ENCODE data around the gene EPHA3. TPM values are rescaled to one million over a fixed set of nuclear protein-coding genes. Genes with fewer than 3 reads are reported as not detected.
A peak's percentile ranks its signal among the peaks of the same experiment; 100 is the strongest.

Gene EPHA3
- total RNA-seq, 1 donor from 2014 or later: 5.0 TPM

DNA sequence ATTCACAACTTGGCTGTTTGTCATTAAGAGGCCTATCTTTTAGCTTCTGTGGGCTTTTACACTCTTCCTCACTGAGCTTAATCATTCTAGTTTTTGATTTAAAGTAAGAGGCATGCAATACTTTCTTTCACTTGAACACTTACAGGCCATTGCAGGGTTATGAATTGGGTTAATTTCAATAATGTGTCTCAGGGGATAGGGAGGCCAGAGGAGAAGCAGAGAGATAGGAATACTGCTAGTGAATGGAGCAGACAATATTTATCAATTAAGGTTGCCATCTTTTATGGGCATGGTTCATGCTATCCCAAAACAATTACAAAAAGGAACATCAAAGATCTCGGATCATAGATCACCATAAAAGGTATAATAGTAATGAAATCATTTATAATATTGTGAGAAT, 189.8 kb downstream of the EPHA3 start:
- no peaks in the 10 kb centered on the region for H3K27me3 ChIP-seq (ENCODE audit: insufficient read depth, low read length)
- H3K27ac ChIP-seq (ENCODE audit: low read depth, low read length): no peak overlapping the region
- H3K36me3 ChIP-seq (ENCODE audit: insufficient read depth, low read length): no peaks in the 10 kb centered on the region
- H2AFZ ChIP-seq (ENCODE audit: low read depth, low read length): no peak overlapping the region
- H3K9ac ChIP-seq (ENCODE audit: low read length): no peak overlapping the region
- H3K4me3 Mint-ChIP-seq (ENCODE audit: unreplicated experiment): no peak overlapping the region
- H3K36me3 Mint-ChIP-seq (ENCODE audit: low read depth, unreplicated experiment): no peaks in the 10 kb centered on the region
- no peaks in the 10 kb centered on the region for H3K9me3 ChIP-seq (ENCODE audit: insufficient read depth, low read depth, low read length)
- peaks cover 2% of the 10 kb centered on the region for H3K4me1 Mint-ChIP-seq (ENCODE audit: low read depth, unreplicated experiment)
- H4K20me1 ChIP-seq (ENCODE audit: insufficient read depth, low read length): no peaks in the 10 kb centered on the region
- no peak for DNase-seq (ENCODE audit: low read depth)
- H3K27me3 Mint-ChIP-seq (ENCODE audit: low read depth, unreplicated experiment): no peaks in the 10 kb centered on the region
- H3K4me2 ChIP-seq (ENCODE audit: low read length): no peak overlapping the region
- no peak overlapping the region for H3K4me3 ChIP-seq (ENCODE audit: insufficient read depth, low read depth, low read length)
- no peaks in the 10 kb centered on the region for H3K9me3 Mint-ChIP-seq (ENCODE audit: unreplicated experiment)
- TF ChIP-seq, protein P1, sequence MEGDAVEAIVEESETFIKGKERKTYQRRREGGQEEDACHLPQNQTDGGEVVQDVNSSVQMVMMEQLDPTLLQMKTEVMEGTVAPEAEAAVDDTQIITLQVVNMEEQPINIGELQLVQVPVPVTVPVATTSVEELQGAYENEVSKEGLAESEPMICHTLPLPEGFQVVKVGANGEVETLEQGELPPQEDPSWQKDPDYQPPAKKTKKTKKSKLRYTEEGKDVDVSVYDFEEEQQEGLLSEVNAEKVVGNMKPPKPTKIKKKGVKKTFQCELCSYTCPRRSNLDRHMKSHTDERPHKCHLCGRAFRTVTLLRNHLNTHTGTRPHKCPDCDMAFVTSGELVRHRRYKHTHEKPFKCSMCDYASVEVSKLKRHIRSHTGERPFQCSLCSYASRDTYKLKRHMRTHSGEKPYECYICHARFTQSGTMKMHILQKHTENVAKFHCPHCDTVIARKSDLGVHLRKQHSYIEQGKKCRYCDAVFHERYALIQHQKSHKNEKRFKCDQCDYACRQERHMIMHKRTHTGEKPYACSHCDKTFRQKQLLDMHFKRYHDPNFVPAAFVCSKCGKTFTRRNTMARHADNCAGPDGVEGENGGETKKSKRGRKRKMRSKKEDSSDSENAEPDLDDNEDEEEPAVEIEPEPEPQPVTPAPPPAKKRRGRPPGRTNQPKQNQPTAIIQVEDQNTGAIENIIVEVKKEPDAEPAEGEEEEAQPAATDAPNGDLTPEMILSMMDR (IDR thresholded peaks at IDR 0.05; ENCODE audit: insufficient read depth, low read depth, low read length): no peak
- no peak for TF ChIP-seq EZH2 (IDR thresholded peaks at IDR 0.05; ENCODE audit: insufficient read depth, low read length)
- no peak overlapping the region for H3K27ac Mint-ChIP-seq (ENCODE audit: unreplicated experiment)
- FAIRE-seq: no peak
- peaks cover 6% of the 10 kb centered on the region for H3K4me1 ChIP-seq (ENCODE audit: insufficient read depth, low read length)
- H3K79me2 ChIP-seq (ENCODE audit: insufficient read depth, low read length): no peaks in the 10 kb centered on the region

DNA sequence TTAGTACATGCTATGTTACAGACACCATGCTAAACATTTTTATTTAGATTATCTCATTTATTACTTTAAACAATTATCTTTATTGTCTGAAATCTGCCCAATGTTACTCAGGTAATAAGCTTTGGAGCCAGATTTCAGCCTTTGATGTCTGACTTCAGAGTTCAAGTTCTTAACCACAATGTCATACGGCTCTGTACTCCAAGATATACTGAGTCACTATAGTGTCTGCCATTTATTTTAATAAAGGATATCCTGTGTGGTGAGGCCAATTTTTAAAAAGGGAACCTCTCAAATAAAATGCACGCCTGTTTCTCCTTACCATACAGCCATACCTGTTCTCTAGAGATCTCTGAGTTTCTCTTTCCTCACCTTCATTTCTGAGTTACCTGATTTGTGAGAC, 193.1 kb downstream of the EPHA3 start:
- peak; percentile 50 for DNase-seq (ENCODE audit: low read depth)
- Histone ChIP-seq H3K27me3 (ENCODE audit: insufficient read depth, low read length) (no peaks in the 10 kb centered on the region), H2AFZ (ENCODE audit: low read depth, low read length) (peak overlapping the region; percentile 2), H3K79me2 (ENCODE audit: insufficient read depth, low read length) (no peaks in the 10 kb centered on the region), H3K4me1 (ENCODE audit: insufficient read depth, low read length) (peaks cover 6% of the 10 kb centered on the region), H3K27ac (ENCODE audit: low read depth, low read length) (no peak overlapping the region), H3K9ac (ENCODE audit: low read length) (no peak overlapping the region), H3K4me3 (ENCODE audit: insufficient read depth, low read depth, low read length) (no peak overlapping the region), H3K9me3 (ENCODE audit: insufficient read depth, low read depth, low read length) (no peaks in the 10 kb centered on the region), H4K20me1 (ENCODE audit: insufficient read depth, low read length) (no peaks in the 10 kb centered on the region), H3K4me2 (ENCODE audit: low read length) (peak overlapping the region; percentile 68), H3K36me3 (ENCODE audit: insufficient read depth, low read length) (no peaks in the 10 kb centered on the region)
- Mint-ChIP-seq H3K4me3 (ENCODE audit: unreplicated experiment) (no peak overlapping the region), H3K9me3 (ENCODE audit: unreplicated experiment) (no peaks in the 10 kb centered on the region), H3K36me3 (ENCODE audit: low read depth, unreplicated experiment) (no peaks in the 10 kb centered on the region), H3K4me1 (ENCODE audit: low read depth, unreplicated experiment) (peaks cover 6% of the 10 kb centered on the region), H3K27ac (ENCODE audit: unreplicated experiment) (no peak overlapping the region), H3K27me3 (ENCODE audit: low read depth, unreplicated experiment) (no peaks in the 10 kb centered on the region)
- no peak for FAIRE-seq
- TF ChIP-seq, protein P1 (IDR thresholded peaks at IDR 0.05; ENCODE audit: insufficient read depth, low read depth, low read length): no peak
- no peak for TF ChIP-seq EZH2 (IDR thresholded peaks at IDR 0.05; ENCODE audit: insufficient read depth, low read length)

DNA sequence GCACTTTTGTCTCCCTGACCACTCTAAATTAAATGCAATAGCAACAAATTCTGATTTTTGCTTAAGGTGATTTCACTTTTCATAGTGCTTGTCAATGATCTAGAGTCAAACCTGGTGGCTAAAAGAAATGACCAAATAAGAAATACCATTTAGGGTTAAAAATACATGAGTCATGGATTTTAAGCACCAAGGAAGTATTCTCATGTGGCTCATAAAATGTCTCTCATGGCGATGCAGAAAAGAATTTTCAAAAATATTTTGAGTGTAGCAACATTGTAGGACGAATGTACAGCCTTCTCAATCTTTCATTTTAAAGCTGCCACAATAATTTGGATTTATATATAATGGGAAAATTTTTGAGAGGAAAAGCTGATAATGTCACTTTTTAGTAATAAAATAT, 193.6 kb downstream of the EPHA3 start:
- Histone ChIP-seq H3K27ac (ENCODE audit: low read depth, low read length) (no peak overlapping the region), H4K20me1 (ENCODE audit: insufficient read depth, low read length) (no peaks in the 10 kb centered on the region), H3K36me3 (ENCODE audit: insufficient read depth, low read length) (no peaks in the 10 kb centered on the region), H3K27me3 (ENCODE audit: insufficient read depth, low read length) (no peaks in the 10 kb centered on the region), H3K4me3 (ENCODE audit: insufficient read depth, low read depth, low read length) (no peak overlapping the region), H3K9me3 (ENCODE audit: insufficient read depth, low read depth, low read length) (no peaks in the 10 kb centered on the region), H3K4me1 (ENCODE audit: insufficient read depth, low read length) (peaks cover 6% of the 10 kb centered on the region), H3K4me2 (ENCODE audit: low read length) (peak overlapping the region; percentile 68), H3K79me2 (ENCODE audit: insufficient read depth, low read length) (no peaks in the 10 kb centered on the region), H3K9ac (ENCODE audit: low read length) (no peak overlapping the region), H2AFZ (ENCODE audit: low read depth, low read length) (peak overlapping the region; percentile 2)
- H3K27ac Mint-ChIP-seq (ENCODE audit: unreplicated experiment): no peak overlapping the region
- FAIRE-seq: peak; percentile 60
- TF ChIP-seq EZH2 (IDR thresholded peaks at IDR 0.05; ENCODE audit: insufficient read depth, low read length): no peak
- TF ChIP-seq, protein P1 (IDR thresholded peaks at IDR 0.05; ENCODE audit: insufficient read depth, low read depth, low read length): no peak
- H3K4me3 Mint-ChIP-seq (ENCODE audit: unreplicated experiment): no peak overlapping the region
- H3K9me3 Mint-ChIP-seq (ENCODE audit: unreplicated experiment): no peaks in the 10 kb centered on the region
- peak; percentile 17 for DNase-seq (ENCODE audit: low read depth)
- H3K36me3 Mint-ChIP-seq (ENCODE audit: low read depth, unreplicated experiment): no peaks in the 10 kb centered on the region
- peaks cover 6% of the 10 kb centered on the region for H3K4me1 Mint-ChIP-seq (ENCODE audit: low read depth, unreplicated experiment)
- no peaks in the 10 kb centered on the region for H3K27me3 Mint-ChIP-seq (ENCODE audit: low read depth, unreplicated experiment)

Measured in astrocyte (in vitro differentiated cells and primary cell).